Lower leg skin (tissue), 4 donors: ENCODE measurements around the gene RARRES1. TPM values are rescaled to one million over a fixed set of nuclear protein-coding genes. Genes with fewer than 3 reads are reported as not detected.

ENCODE experiments used
- DNase-seq, 2 donors: peaks; one replicate each; pipeline ENCODE4 v3.0.0-alpha.2; 2019; ENCODE audit warnings: low spot score in 2 of 2
- H3K4me3 ChIP-seq: fragments of 200-600 bp; sonication (generic); 2 replicates; pipeline ENCODE4 v1.5.1; 2017; ENCODE audit warnings: mild to moderate bottlenecking, low read depth; ENCODE audit not compliant: poor library complexity, severe bottlenecking
- CTCF ChIP-seq, 3 donors: fragments of 450-650 bp; IDR thresholded peaks; one replicate each; pipeline ENCODE4 v1.5.1; 2016; ENCODE audit warnings: antibody characterized with exemption in 3 of 3, mild to moderate bottlenecking in 3 of 3, moderate library complexity in 2 of 3
- POLR2A ChIP-seq, 2 donors: fragments of 450-650 bp; IDR thresholded peaks; one replicate each; pipeline ENCODE4 v1.6.1; 2016 to 2017; ENCODE audit warnings: antibody characterized with exemption in 2 of 2, mild to moderate bottlenecking in 1 of 2, moderate library complexity in 1 of 2
- WGBS, 2 donors: methylation state at CpG; one replicate each; pipeline ENCODE4 v1.1.5; 2018; 5-methylcytosine and 5-hydroxymethylcytosine counted together
- intact Hi-C: fragments of 100-400 bp; cut with DNase I; formaldehyde crosslinking; loops from one replicate; pipeline ENCODE4 v1.15.0; 2023; ENCODE audit warnings: low total_unique reads
- total RNA-seq, 4 donors: library from RNA; depleted of rRNA; stranded (reverse); fragments of >200 nt; gene quantifications; one replicate each; pipeline ENCODE4 v1.1.0, GENCODE V29; 2016

Gene RARRES1
- total RNA-seq, 4 donors from 2014 or later, result 5.9 to 89.7 (median 9.2) TPM

DNA sequence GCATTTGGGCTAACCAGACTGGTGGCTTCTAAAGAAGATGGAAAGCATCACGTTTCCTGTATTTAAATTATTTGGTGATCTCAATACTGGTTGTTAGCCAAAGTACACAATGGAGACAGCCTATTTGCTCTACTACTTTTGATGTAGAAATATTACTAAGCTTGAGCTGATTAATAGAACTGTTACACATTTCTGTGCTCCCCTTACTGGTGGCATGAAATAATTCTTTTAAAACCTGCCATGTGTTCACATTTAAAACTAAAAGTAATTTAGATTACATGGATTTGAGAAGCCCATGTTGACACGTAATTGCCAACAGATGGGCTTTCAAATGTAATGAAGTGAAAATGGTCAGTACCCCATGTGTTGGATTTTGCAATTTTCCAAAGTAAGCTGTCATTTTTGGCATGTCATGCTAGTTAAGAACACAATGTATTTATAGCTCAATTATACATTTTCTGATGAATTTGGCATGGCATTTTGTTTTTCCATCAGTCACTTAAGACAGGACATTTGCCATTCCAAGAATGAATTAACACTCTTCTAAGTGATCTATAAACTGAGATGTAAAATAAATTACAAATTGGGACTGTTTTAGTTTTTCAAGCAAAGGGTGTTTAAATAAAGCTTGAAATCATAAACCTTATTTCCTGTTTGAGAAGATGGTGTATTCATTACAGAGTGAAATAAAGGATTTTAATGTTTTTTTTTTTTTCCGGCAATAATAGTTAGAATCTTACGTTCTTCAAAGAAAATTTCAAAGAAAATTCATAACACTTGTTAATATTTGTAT, 10.8 kb upstream of the RARRES1 start:
- no peak for DNase-seq
- intact Hi-C loops, result no loop called here
- TF ChIP-seq POLR2A (IDR thresholded peaks at IDR 0.05), result no peak
- TF ChIP-seq CTCF (IDR thresholded peaks at IDR 0.05), result no peak
- no peak overlapping the region for H3K4me3 ChIP-seq
- 69 to 73% methylated on average over 4 of the region's 4 CpGs for WGBS, 2 donors

- intact Hi-C loops, result no loop called here
- DNase-seq, result peak in 1 of 2 donors; percentile 31
- no peak for TF ChIP-seq POLR2A (IDR thresholded peaks at IDR 0.05)
- no peak for TF ChIP-seq CTCF (IDR thresholded peaks at IDR 0.05)
Measured at GRCh38 chr3:158739661-158740060, 7.4 kb upstream of the RARRES1 start.

GRCh38 chr3:158739078-158739477, 6.8 kb upstream of the RARRES1 start:
- peak in 1 of 2 donors; percentile 54 for DNase-seq
- no peak overlapping the region for H3K4me3 ChIP-seq
- TF ChIP-seq POLR2A (IDR thresholded peaks at IDR 0.05) (no peak), CTCF (IDR thresholded peaks at IDR 0.05) (no peak)
- WGBS, 2 donors, result 72 to 91% methylated on average over 4 of the region's 4 CpGs
- intact Hi-C loops, result no loop called here

More at GRCh38 chr3:158739661-158740060, 7.4 kb upstream of the RARRES1 start:
- H3K4me3 ChIP-seq, result no peak overlapping the region
- 85 to 89% methylated on average over 3 of the region's 3 CpGs for WGBS, 2 donors

- no peak overlapping the region for H3K4me3 ChIP-seq
- intact Hi-C loops, result no loop called here
- TF ChIP-seq POLR2A (IDR thresholded peaks at IDR 0.05) (no peak), CTCF (IDR thresholded peaks at IDR 0.05) (no peak)
- no peak for DNase-seq
- WGBS, 2 donors, result 92 to 97% methylated on average over 6 of the region's 6 CpGs
Measured at GRCh38 chr3:158738653-158739052, 6.4 kb upstream of the RARRES1 start.

DNA sequence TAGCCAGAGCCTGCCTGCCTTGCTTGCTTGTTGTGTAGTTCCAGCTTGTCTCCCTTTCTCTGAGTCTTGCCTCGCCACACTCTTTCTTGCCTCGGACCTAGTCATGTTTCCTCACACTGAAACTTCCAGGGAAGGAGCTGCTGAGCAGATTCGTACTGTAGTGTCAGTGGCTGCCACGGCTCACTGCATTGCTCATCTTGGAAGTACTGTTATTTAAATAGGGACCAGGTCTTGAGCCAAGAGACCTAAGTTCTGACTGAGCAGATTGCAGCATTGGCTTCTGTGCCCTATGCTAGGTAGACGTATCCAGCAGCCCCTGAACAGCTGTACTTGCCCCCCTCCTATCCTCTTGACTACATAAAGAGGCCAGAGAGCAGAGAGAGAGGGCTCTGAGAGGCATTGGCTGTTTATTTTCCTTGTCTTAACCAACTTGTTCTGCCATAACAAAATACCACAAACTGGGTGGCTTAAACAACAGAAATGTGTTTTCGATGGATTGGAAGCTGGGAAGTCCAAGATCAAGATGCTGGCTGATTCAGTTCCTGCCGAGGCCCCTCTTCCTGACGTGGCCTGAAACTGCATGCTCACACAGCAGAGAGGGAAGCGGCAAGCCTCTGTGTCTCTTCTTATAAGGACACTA, 5.8 kb upstream of the RARRES1 start:
- DNase-seq, result peak in 1 of 2 donors; percentile 49
- WGBS, 2 donors, result 90 to 92% methylated on average over 9 of the region's 9 CpGs

More for the DNA sequence above, 5.8 kb upstream of the RARRES1 start:
- H3K4me3 ChIP-seq, result no peak overlapping the region
- intact Hi-C loops, result no loop called here
- TF ChIP-seq POLR2A (IDR thresholded peaks at IDR 0.05) (no peak), CTCF (IDR thresholded peaks at IDR 0.05) (no peak)
